WTC11 (cell line): ENCODE measurements around the gene TMEM175.

Source experiments
- RELA ChIP-seq: sonication (generic); formaldehyde crosslinking; IDR thresholded peaks from 2 replicates; pipeline ENCODE4 v1.8.1; 2022; ENCODE audit warnings: missing genetic modification reagents, mild to moderate bottlenecking, borderline replicate concordance
- TP53 ChIP-seq: sonication (generic); formaldehyde crosslinking; IDR thresholded peaks from 2 replicates; pipeline ENCODE4 v1.8.1; 2023; ENCODE audit warnings: mild to moderate bottlenecking, missing genetic modification reagents
- ZNF121 ChIP-seq: sonication (generic); formaldehyde crosslinking; IDR thresholded peaks from 2 replicates; pipeline ENCODE4 v1.8.0; 2023; ENCODE audit warnings: missing genetic modification reagents
- TF ChIP-seq, protein P1 (sequence below): sonication (generic); formaldehyde crosslinking; IDR thresholded peaks from 2 replicates; pipeline ENCODE4 v1.8.1; 2022; ENCODE audit warnings: mild to moderate bottlenecking, missing genetic modification reagents, moderate library complexity, borderline replicate concordance

- TF ChIP-seq ZNF121 (no peak), TP53 (no peak), RELA (CRISPR knock-in tag) (no peak)
- TF ChIP-seq, protein P1, sequence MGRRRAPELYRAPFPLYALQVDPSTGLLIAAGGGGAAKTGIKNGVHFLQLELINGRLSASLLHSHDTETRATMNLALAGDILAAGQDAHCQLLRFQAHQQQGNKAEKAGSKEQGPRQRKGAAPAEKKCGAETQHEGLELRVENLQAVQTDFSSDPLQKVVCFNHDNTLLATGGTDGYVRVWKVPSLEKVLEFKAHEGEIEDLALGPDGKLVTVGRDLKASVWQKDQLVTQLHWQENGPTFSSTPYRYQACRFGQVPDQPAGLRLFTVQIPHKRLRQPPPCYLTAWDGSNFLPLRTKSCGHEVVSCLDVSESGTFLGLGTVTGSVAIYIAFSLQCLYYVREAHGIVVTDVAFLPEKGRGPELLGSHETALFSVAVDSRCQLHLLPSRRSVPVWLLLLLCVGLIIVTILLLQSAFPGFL (CRISPR knock-in tag): no peak
These were observed 5.7 kb upstream of the TMEM175 start for GRCh38 chr4:926538-926937.
